SK-N-SH (cell line): ENCODE results near the gene MCM3AP. TPM values are rescaled to one million over a fixed set of nuclear protein-coding genes. Genes with fewer than 3 reads are reported as not detected.
"Not testable (repeated sequence)": the region's sequence is repeated elsewhere in the genome, so short reads cannot be mapped to it uniquely, and the experiment has no call there.

Source experiments
- CTCF ChIA-PET: fragments of 300-600, 350-600 bp; formaldehyde crosslinking; extraction: SDS; loops from one replicate; lab custom pipeline; 2021; lab: Yijun Ruan, JAX
- POLR2A ChIA-PET: fragments of 350-600 bp; sonication (Branson Sonifier 250); formaldehyde crosslinking; extraction: SDS; loops from one replicate; lab custom pipeline; 2020; ENCODE audit warnings: antibody characterized with exemption, inconsistent platforms; lab: Yijun Ruan, JAX
- DNase-seq: peaks from one replicate; pipeline ENCODE4 v3.0.0; 2012
- H2AFZ ChIP-seq: fragments of 200-600 bp; sonication (generic); 2 replicates; pipeline ENCODE4 v1.8.1; 2016; ENCODE audit warnings: antibody characterized with exemption, mild to moderate bottlenecking, low read depth
- H3F3A ChIP-seq: fragments of 200-600 bp; sonication (generic); replicated peaks from 2 replicates; pipeline ENCODE3; 2016; ENCODE audit warnings: antibody characterized with exemption, mild to moderate bottlenecking; ENCODE audit not compliant: insufficient read depth
- H3K27ac ChIP-seq, 2 experiments: fragments of 200-500 bp in 1 of 2; fragments of 200-600 bp in 1 of 2; sonication (Bioruptor generic) in 1 of 2; sonication (generic), shearing (Covaris generic) in 1 of 2; 2 replicates each; pipeline versions ENCODE4 v1.5.1 to v1.6.1; 2014 to 2016; ENCODE audit warnings: low read depth in 2 of 2, inconsistent platforms in 1 of 2, low read length in 1 of 2, mild to moderate bottlenecking in 1 of 2, mixed read lengths in 1 of 2
- H3K27me3 ChIP-seq: fragments of 200-600 bp; sonication (generic), shearing (Covaris generic); 2 replicates; pipeline ENCODE4 v1.6.1; 2016; ENCODE audit warnings: mixed run types; ENCODE audit not compliant: insufficient read depth
- H3K36me3 ChIP-seq, 2 experiments: fragments of 200-500 bp in 1 of 2; fragments of 200-600 bp in 1 of 2; sonication (Bioruptor generic) in 1 of 2; sonication (generic) in 1 of 2; replicated peaks in 1 of 2; 2 replicates each; pipeline versions ENCODE3 to v1.5.1; 2014 to 2016; ENCODE audit warnings: low read length in 1 of 2, mild to moderate bottlenecking in 1 of 2; ENCODE audit not compliant: insufficient read depth in 2 of 2, control insufficient read depth in 1 of 2
- H3K4me1 ChIP-seq, 2 experiments: fragments of 200-500 bp in 1 of 2; fragments of 200-600 bp in 1 of 2; sonication (Bioruptor generic) in 1 of 2; sonication (generic), shearing (Covaris generic) in 1 of 2; 2 replicates each; pipeline versions ENCODE4 v1.5.1 to v1.6.1; 2014 to 2016; ENCODE audit warnings: low read depth in 1 of 2, low read length in 1 of 2, mixed run types in 1 of 2; ENCODE audit not compliant: insufficient read depth in 2 of 2, control insufficient read depth in 1 of 2
- H3K4me2 ChIP-seq: fragments of 200-600 bp; sonication (generic), shearing (Covaris generic); 2 replicates; pipeline ENCODE4 v1.6.1; 2017; ENCODE audit warnings: mixed run types
- H3K4me3 ChIP-seq, 2 experiments: fragments of 200-500 bp in 1 of 2; fragments of 200-600 bp in 1 of 2; sonication (Bioruptor generic) in 1 of 2; sonication (generic), shearing (Covaris generic) in 1 of 2; 2 replicates each; pipeline versions ENCODE4 v1.5.1 to v1.8.1; 2014 to 2016; ENCODE audit warnings: low read depth in 2 of 2, inconsistent platforms in 1 of 2, low read length in 1 of 2, mild to moderate bottlenecking in 1 of 2, mixed read lengths in 1 of 2, moderate library complexity in 1 of 2
- H3K79me2 ChIP-seq: fragments of 200-600 bp; sonication (generic); 2 replicates; pipeline ENCODE4 v1.8.1; 2017; ENCODE audit warnings: mild to moderate bottlenecking; ENCODE audit not compliant: insufficient read depth
- H3K9ac ChIP-seq: fragments of 200-600 bp; sonication (generic); 2 replicates; pipeline ENCODE4 v1.6.1; 2017; ENCODE audit warnings: mixed run types
- H3K9me2 ChIP-seq: fragments of 200-600 bp; sonication (generic); 2 replicates; pipeline ENCODE4 v1.6.1; 2017; ENCODE audit warnings: mixed run types
- H3K9me3 ChIP-seq: fragments of 200-600 bp; sonication (generic); 2 replicates; pipeline ENCODE4 v1.6.1; 2017; ENCODE audit warnings: mixed run types, mild to moderate bottlenecking, moderate library complexity
- H4K20me1 ChIP-seq: fragments of 200-600 bp; sonication (generic); 2 replicates; pipeline ENCODE4 v1.6.1; 2017; ENCODE audit warnings: mild to moderate bottlenecking, mixed run types; ENCODE audit not compliant: insufficient read depth
- EP300 ChIP-seq, 2 experiments: IDR thresholded peaks; 2 replicates each; pipeline versions ENCODE4 v1.4.0 to v1.6.1; 2012; ENCODE audit warnings: borderline replicate concordance in 1 of 2, low read depth in 1 of 2, low read length in 1 of 2
- EZH2phosphoT487 ChIP-seq: fragments of 200-600 bp; sonication (generic); IDR thresholded peaks from 2 replicates; pipeline ENCODE4 v1.6.1; 2017; ENCODE audit warnings: low read depth, mixed run types, mild to moderate bottlenecking, antibody characterized with exemption, moderate library complexity, borderline replicate concordance
- FOXJ3 ChIP-seq: sonication (generic); formaldehyde crosslinking; IDR thresholded peaks from 2 replicates; pipeline ENCODE4 v1.5.1; 2020; ENCODE audit warnings: mild to moderate bottlenecking, missing genetic modification reagents
- GABPA ChIP-seq: IDR thresholded peaks from 2 replicates; pipeline ENCODE4 v1.4.0; 2012; ENCODE audit warnings: low read depth, mild to moderate bottlenecking
- IRF3 ChIP-seq: fragments of 150-350 bp; IDR thresholded peaks from 2 replicates; pipeline ENCODE4 v1.6.1; 2016; ENCODE audit warnings: mild to moderate bottlenecking, low read depth, low read length
- JUND ChIP-seq: IDR thresholded peaks from 2 replicates; pipeline ENCODE4 v1.4.0; 2012
- MAX ChIP-seq: IDR thresholded peaks from 2 replicates; pipeline ENCODE4 v1.4.0; 2012; ENCODE audit warnings: low read depth
- MEF2A ChIP-seq: IDR thresholded peaks from 2 replicates; pipeline ENCODE4 v1.4.0; 2012; ENCODE audit warnings: low read depth, borderline replicate concordance
- NFIC ChIP-seq: IDR thresholded peaks from 2 replicates; pipeline ENCODE4 v1.4.0; 2012; ENCODE audit warnings: borderline replicate concordance
- PBX3 ChIP-seq: IDR thresholded peaks from 2 replicates; pipeline ENCODE4; 2012
- RAD21 ChIP-seq: IDR thresholded peaks from 2 replicates; pipeline ENCODE4 v1.6.1; 2012; ENCODE audit warnings: mild to moderate bottlenecking, low read length
- RCOR1 ChIP-seq: fragments of 150-350 bp; IDR thresholded peaks from 2 replicates; pipeline ENCODE4 v1.6.1; 2017; ENCODE audit warnings: antibody characterized with exemption, low read length
- RFX5 ChIP-seq: IDR thresholded peaks from 2 replicates; pipeline ENCODE4 v1.6.1; 2012; ENCODE audit warnings: mild to moderate bottlenecking, improper control_type of control experiment, low read length
- SMC3 ChIP-seq: IDR thresholded peaks from 2 replicates; pipeline ENCODE4 v1.6.1; 2012; ENCODE audit warnings: low read depth, low read length, improper control_type of control experiment
- TAF1 ChIP-seq: IDR thresholded peaks from 2 replicates; pipeline ENCODE4 v1.6.1; 2012; ENCODE audit warnings: low read depth, mild to moderate bottlenecking, low read length, moderate library complexity, borderline replicate concordance
- TCF12 ChIP-seq: IDR thresholded peaks from 2 replicates; pipeline ENCODE4 v1.4.0; 2012
- TEAD4 ChIP-seq: IDR thresholded peaks from 2 replicates; pipeline ENCODE4 v1.4.0; 2012; ENCODE audit warnings: mild to moderate bottlenecking, borderline replicate concordance; ENCODE audit not compliant: insufficient read depth
- USF1 ChIP-seq: IDR thresholded peaks from 2 replicates; pipeline ENCODE4 v1.4.0; 2012; ENCODE audit warnings: low read depth, borderline replicate concordance
- YY1 ChIP-seq: IDR thresholded peaks from 2 replicates; pipeline ENCODE4 v1.4.0; 2012; ENCODE audit warnings: low read depth, mild to moderate bottlenecking
- WGBS: methylation state at CpG from one replicate; pipeline ENCODE4 v1.1.6; 2017; ENCODE audit warnings: low lambda C conversion rate; 5-methylcytosine and 5-hydroxymethylcytosine counted together
- polyA plus RNA-seq, 3 experiments: library from polyadenylated mRNA; depleted of rRNA; stranded (reverse); fragments of >200 nt; gene quantifications; 2 replicates each; pipeline ENCODE4 v1.2.3, GENCODE V29; 2012

Gene MCM3AP
- polyA plus RNA-seq, 1 of the 3 experiments (the other 2 are of a cell fraction), result 42.9 TPM

- H3K4me1 ChIP-seq, result no peaks in the 10 kb centered on the region
- no peaks in the 10 kb centered on the region for H3K9me3 ChIP-seq
- 98% methylated on average over 8 of the region's 8 CpGs for WGBS
- no peaks in the 10 kb centered on the region for H3K9me2 ChIP-seq
- no peak overlapping the region for H3K27ac ChIP-seq
- H3K79me2 ChIP-seq, result no peaks in the 10 kb centered on the region
- ChIA-PET POLR2A (no interaction called here), CTCF (no interaction called here)
- no peak overlapping the region for H3K4me2 ChIP-seq
- H3K9ac ChIP-seq, result no peak overlapping the region
- TF ChIP-seq EP300 (IDR thresholded peaks at IDR 0.05; ENCODE audit: borderline replicate concordance in 1 of 2, low read depth in 1 of 2, low read length in 1 of 2), result no peak
- TF ChIP-seq NFIC, result no peak
- no peak for TF ChIP-seq PBX3
- TF ChIP-seq TCF12, result no peak
- no peak for TF ChIP-seq YY1
- TF ChIP-seq TAF1, result no peak
- no peak for TF ChIP-seq MAX
- TF ChIP-seq RCOR1, result no peak
- TF ChIP-seq EZH2phosphoT487, result no peak
- no peak for TF ChIP-seq JUND
- no peak for TF ChIP-seq RAD21
- no peak overlapping the region for H3K4me3 ChIP-seq
- peak; percentile 2 for DNase-seq
- H3K27me3 ChIP-seq, result no peaks in the 10 kb centered on the region
- no peak overlapping the region for H2AFZ ChIP-seq
- H4K20me1 ChIP-seq, result no peaks in the 10 kb centered on the region
- peaks cover 6% of the 10 kb centered on the region for H3F3A ChIP-seq
- H3K36me3 ChIP-seq, result peaks cover 30 to 53% of the 10 kb centered on the region in 2 experiments
Observed at GRCh38 chr21:46203203-46203600, 82.2 kb downstream of the MCM3AP start.

- no peak overlapping the region for H3K4me3 ChIP-seq
- H2AFZ ChIP-seq, result no peak overlapping the region
- H3K4me2 ChIP-seq, result no peak overlapping the region
- WGBS, result 92% methylated on average over 6 of the region's 6 CpGs
- no peak for TF ChIP-seq GABPA
- TF ChIP-seq IRF3, result no peak
- TF ChIP-seq RFX5, result no peak
- TF ChIP-seq FOXJ3, result no peak
- TF ChIP-seq MEF2A, result no peak
- no peak for TF ChIP-seq TEAD4
- TF ChIP-seq USF1, result no peak
- TF ChIP-seq EZH2phosphoT487, result no peak
- no peak for TF ChIP-seq SMC3
- H3K9ac ChIP-seq, result no peak overlapping the region
- peak; percentile 4 for DNase-seq
- ChIA-PET POLR2A (no interaction called here), CTCF (no interaction called here)
- H3K4me1 ChIP-seq, result no peaks in the 10 kb centered on the region
- no peaks in the 10 kb centered on the region for H3K79me2 ChIP-seq
- H3K9me2 ChIP-seq, result no peaks in the 10 kb centered on the region
- no peaks in the 10 kb centered on the region for H3K9me3 ChIP-seq
- H3K27me3 ChIP-seq, result no peaks in the 10 kb centered on the region
- H3K27ac ChIP-seq, result no peak overlapping the region
- H4K20me1 ChIP-seq, result no peaks in the 10 kb centered on the region
- H3F3A ChIP-seq, result peaks cover 6% of the 10 kb centered on the region
- H3K36me3 ChIP-seq, result peaks cover 34 to 50% of the 10 kb centered on the region in 2 experiments
Observed at GRCh38 chr21:46202592-46203202, 82.7 kb downstream of the MCM3AP start.

- H3K27ac ChIP-seq, H3K27me3 ChIP-seq, H3K4me1 ChIP-seq, H2AFZ ChIP-seq, H3K4me2 ChIP-seq, H3K9me2 ChIP-seq, H3K9ac ChIP-seq, CTCF ChIA-PET, H3F3A ChIP-seq, H3K4me3 ChIP-seq, DNase-seq, H3K9me3 ChIP-seq, POLR2A ChIA-PET, H3K79me2 ChIP-seq, H4K20me1 ChIP-seq: not testable (repeated sequence)
- 82% methylated on average over 3 of the region's 8 CpGs for WGBS
- H3K36me3 ChIP-seq, result peaks cover 38 to 47% of the 10 kb centered on the region in 2 experiments
Observed at GRCh38 chr21:46200877-46201803, 84.3 kb downstream of the MCM3AP start.
